Measurements from ENCODE around the gene ZC3H4.
A peak's percentile ranks its signal among the peaks of the same experiment; 100 is the strongest.
"Not testable (repeated sequence)": the region's sequence is repeated elsewhere in the genome, so short reads cannot be mapped to it uniquely, and the experiment has no call there.

Gene ZC3H4

GRCh38 chr19:47078351-47078750, 35.2 kb downstream of the ZC3H4 start:
- not testable (repeated sequence) for DNase-seq

- DNase-seq = no peak
Measured at GRCh38 chr19:47075941-47076340, 37.6 kb downstream of the ZC3H4 start.

- DNase-seq = no peak
Measured at GRCh38 chr19:47075179-47075810, 38.3 kb downstream of the ZC3H4 start.

- DNase-seq = no peak
Measured at GRCh38 chr19:47074621-47075020, 39.0 kb downstream of the ZC3H4 start.

- no peak for DNase-seq
Measured at GRCh38 chr19:47073574-47073973, 40.0 kb downstream of the ZC3H4 start.

- DNase-seq = no peak
Measured at GRCh38 chr19:47072323-47072722, 41.3 kb downstream of the ZC3H4 start.

GRCh38 chr19:47071731-47072130, 41.8 kb downstream of the ZC3H4 start:
- no peak for DNase-seq

- no peak for DNase-seq
Measured at GRCh38 chr19:47070756-47071155, 42.8 kb downstream of the ZC3H4 start.

- no peak for DNase-seq
Measured at GRCh38 chr19:47069795-47070194, 43.8 kb downstream of the ZC3H4 start.

GRCh38 chr19:47068876-47069406, 44.6 kb downstream of the ZC3H4 start:
- DNase-seq = no peak

GRCh38 chr19:47068246-47068645, 45.3 kb downstream of the ZC3H4 start:
- DNase-seq = no peak

- DNase-seq = no peak
Measured at GRCh38 chr19:47067215-47067847, 46.2 kb downstream of the ZC3H4 start.

- DNase-seq = no peak
Measured at GRCh38 chr19:47066376-47067214, 47.0 kb downstream of the ZC3H4 start.

GRCh38 chr19:47065242-47065641, 48.3 kb downstream of the ZC3H4 start:
- DNase-seq = no peak

- DNase-seq = no peak
Measured at GRCh38 chr19:47063874-47064273, 49.7 kb downstream of the ZC3H4 start.

- DNase-seq = no peak
Measured at GRCh38 chr19:47058621-47059022, 55.0 kb downstream of the ZC3H4 start.

- peak; percentile 43 for DNase-seq
Measured at GRCh38 chr19:47057328-47057727, 56.2 kb downstream of the ZC3H4 start.

GRCh38 chr19:47056411-47056810, 57.2 kb downstream of the ZC3H4 start:
- no peak for DNase-seq

- DNase-seq = not testable (repeated sequence)
Measured at GRCh38 chr19:47050562-47050961, 63.0 kb downstream of the ZC3H4 start.

- peak; percentile 86 for DNase-seq
Measured at GRCh38 chr19:47049307-47049700, 64.3 kb downstream of the ZC3H4 start.

- DNase-seq = peak; percentile 94
Measured at GRCh38 chr19:47047763-47048405, 65.7 kb downstream of the ZC3H4 start.

- no peak for DNase-seq
Measured at GRCh38 chr19:47047272-47047762, 66.3 kb downstream of the ZC3H4 start.
